Stimulated activated naive CD8-positive, alpha-beta T cell treated with anti-CD3 and anti-CD28 coated beads, Interleukin-15, amount 100 ng/mL, for 72 hours (primary cell): ENCODE measurements around the gene SMTN.
"Not testable (repeated sequence)": the region's sequence is repeated elsewhere in the genome, so short reads cannot be mapped to it uniquely, and the experiment has no call there.

Source experiments
- ATAC-seq: fragments of 150-1000 bp; cut with Tn5 transposase; 2 replicates; pipeline ENCODE4 v1.10.0; 2021; ENCODE audit warnings: mild to moderate bottlenecking, moderate library complexity
- DNase-seq, 2 donors: peaks; one replicate each; pipeline ENCODE4 v3.0.0; 2021 to 2022
- H3K27ac Mint-ChIP-seq, 2 donors: one replicate each; pipeline ENCODE4 v1.8.0; 2022; ENCODE audit warnings: mild to moderate bottlenecking in 2 of 2, mixed read lengths in 2 of 2, moderate library complexity in 2 of 2
- H3K27me3 Mint-ChIP-seq: one replicate; pipeline ENCODE4 v1.8.0; 2022; ENCODE audit warnings: mixed read lengths
- H3K4me1 Mint-ChIP-seq: one replicate; pipeline ENCODE4 v1.8.0; 2022; ENCODE audit warnings: mild to moderate bottlenecking, mixed read lengths
- H3K4me3 Mint-ChIP-seq, 2 donors: one replicate each; pipeline ENCODE4 v1.8.0; 2022; ENCODE audit warnings: mild to moderate bottlenecking in 2 of 2, mixed read lengths in 2 of 2, moderate library complexity in 1 of 2
- H3K9me3 Mint-ChIP-seq, 2 donors: one replicate each; pipeline ENCODE4 v1.8.0; 2022; ENCODE audit warnings: mixed read lengths in 2 of 2

SMTN gene

DNA sequence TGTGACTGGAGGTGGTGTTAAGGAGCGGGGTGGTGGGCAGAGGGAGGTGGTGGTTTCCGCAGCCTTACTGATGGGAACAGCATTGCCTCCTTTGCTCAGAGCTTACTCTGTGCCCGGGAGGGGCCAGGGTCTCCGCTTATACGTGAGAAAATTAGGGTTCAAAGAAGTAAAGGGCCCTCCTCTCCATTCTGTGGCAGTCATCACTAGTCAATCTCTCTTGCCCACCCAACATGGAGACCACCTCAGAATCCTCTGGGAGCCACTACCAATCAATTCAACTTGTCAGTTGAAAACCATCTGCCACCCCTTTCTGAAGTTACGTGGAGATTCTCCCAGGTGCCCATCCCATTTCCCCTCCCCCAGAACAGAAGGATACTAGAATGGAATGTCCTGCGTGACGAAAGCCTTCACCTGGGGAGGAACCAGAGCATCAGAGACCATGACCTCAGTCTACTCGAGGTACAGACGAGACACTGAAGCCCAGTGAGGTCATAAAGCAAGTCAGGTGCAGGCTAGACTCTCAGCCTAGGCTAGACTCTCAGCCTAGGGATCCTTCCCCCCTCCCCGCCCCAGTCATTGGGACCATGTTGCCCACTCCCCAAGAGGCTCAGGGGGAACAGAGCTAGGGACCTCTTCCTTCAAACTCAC is 24.3 kb downstream of the SMTN start:
- ATAC-seq (no peak), DNase-seq (no peak)
- H3K27me3 Mint-ChIP-seq = no peaks in the 10 kb centered on the region
- peaks cover 24% of the 10 kb centered on the region for H3K4me1 Mint-ChIP-seq
- no peaks in the 10 kb centered on the region for H3K9me3 Mint-ChIP-seq
- no peak overlapping the region for H3K27ac Mint-ChIP-seq
- no peak overlapping the region for H3K4me3 Mint-ChIP-seq

- Mint-ChIP-seq H3K9me3 (no peaks in the 10 kb centered on the region), H3K27me3 (no peaks in the 10 kb centered on the region), H3K27ac (peak overlapping the region in 1 of 2 donors; percentile 59), H3K4me3 (peak overlapping the region; percentile 84 to 94), H3K4me1 (peaks cover 24% of the 10 kb centered on the region)
- ATAC-seq (no peak), DNase-seq (no peak)
Measured at GRCh38 chr22:31106001-31106571, 25.0 kb downstream of the SMTN start.

- no peak for ATAC-seq
- Mint-ChIP-seq H3K4me3 (peak overlapping the region; percentile 84 to 94), H3K27ac (peak overlapping the region; percentile 76 to 94), H3K9me3 (no peaks in the 10 kb centered on the region), H3K4me1 (peaks cover 24% of the 10 kb centered on the region), H3K27me3 (no peaks in the 10 kb centered on the region)
- no peak for DNase-seq
Measured at GRCh38 chr22:31106731-31107177, 25.6 kb downstream of the SMTN start.

- peak; percentile 95 for ATAC-seq
- peak; percentile 84 to 92 for DNase-seq
- Mint-ChIP-seq H3K27ac (peak within 1 kb of the TSS; percentile 76 to 94), H3K4me3 (peak within 1 kb of the TSS; percentile 84 to 94), H3K9me3 (no peaks in the 10 kb centered on the region), H3K4me1 (peaks cover 24% of the 10 kb centered on the region), H3K27me3 (no peaks in the 10 kb centered on the region)
Measured at GRCh38 chr22:31107178-31107893, 26.2 kb downstream of the SMTN start, which contains the start of gene SELENOM. Gene SELENOM, minus strand, starts transcription at chr22:31107568. Its CDS starts 63 bp downstream, at chr22:31107505.

- H3K9me3 Mint-ChIP-seq = no peaks in the 10 kb centered on the region
Measured at GRCh38 chr22:31107894-31108218, 26.7 kb downstream of the SMTN start.

DNA sequence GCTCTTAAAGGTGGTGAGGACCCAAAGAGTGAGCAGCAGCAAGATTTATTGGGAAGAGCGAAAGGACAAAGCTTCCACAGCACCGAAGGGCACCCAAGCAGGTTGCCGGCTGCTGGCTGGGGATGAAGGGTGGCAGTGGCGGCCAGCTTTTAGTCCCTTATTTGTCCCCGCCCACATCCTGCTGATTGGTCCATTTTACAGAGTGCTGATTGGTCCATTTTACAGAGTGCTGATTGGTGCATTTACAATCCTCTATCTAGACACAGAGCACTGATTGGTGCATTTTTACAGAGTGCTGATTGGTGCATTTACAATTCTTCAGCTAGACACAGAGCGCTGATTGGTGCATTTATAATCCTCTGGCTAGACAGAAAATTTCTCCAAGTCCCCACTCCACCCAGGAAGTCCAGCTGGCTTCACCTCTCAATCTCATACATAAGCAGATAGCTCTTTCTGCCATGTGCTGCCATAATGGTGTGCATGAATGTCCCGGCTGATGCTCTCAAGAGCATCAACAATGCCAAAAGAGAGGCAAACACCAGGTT is 31.5 kb downstream of the SMTN start:
- not testable (repeated sequence) for H3K27me3 Mint-ChIP-seq, H3K4me3 Mint-ChIP-seq, ATAC-seq, DNase-seq, H3K27ac Mint-ChIP-seq, H3K9me3 Mint-ChIP-seq, H3K4me1 Mint-ChIP-seq

More at GRCh38 chr22:31107894-31108218, 26.7 kb downstream of the SMTN start:
- DNase-seq = no peak
- peak; percentile 47 for ATAC-seq
- H3K4me1 Mint-ChIP-seq = peaks cover 24% of the 10 kb centered on the region
- H3K27ac Mint-ChIP-seq = peak overlapping the region; percentile 8 to 86
- peak overlapping the region; percentile 84 to 94 for H3K4me3 Mint-ChIP-seq
- no peaks in the 10 kb centered on the region for H3K27me3 Mint-ChIP-seq

DNA sequence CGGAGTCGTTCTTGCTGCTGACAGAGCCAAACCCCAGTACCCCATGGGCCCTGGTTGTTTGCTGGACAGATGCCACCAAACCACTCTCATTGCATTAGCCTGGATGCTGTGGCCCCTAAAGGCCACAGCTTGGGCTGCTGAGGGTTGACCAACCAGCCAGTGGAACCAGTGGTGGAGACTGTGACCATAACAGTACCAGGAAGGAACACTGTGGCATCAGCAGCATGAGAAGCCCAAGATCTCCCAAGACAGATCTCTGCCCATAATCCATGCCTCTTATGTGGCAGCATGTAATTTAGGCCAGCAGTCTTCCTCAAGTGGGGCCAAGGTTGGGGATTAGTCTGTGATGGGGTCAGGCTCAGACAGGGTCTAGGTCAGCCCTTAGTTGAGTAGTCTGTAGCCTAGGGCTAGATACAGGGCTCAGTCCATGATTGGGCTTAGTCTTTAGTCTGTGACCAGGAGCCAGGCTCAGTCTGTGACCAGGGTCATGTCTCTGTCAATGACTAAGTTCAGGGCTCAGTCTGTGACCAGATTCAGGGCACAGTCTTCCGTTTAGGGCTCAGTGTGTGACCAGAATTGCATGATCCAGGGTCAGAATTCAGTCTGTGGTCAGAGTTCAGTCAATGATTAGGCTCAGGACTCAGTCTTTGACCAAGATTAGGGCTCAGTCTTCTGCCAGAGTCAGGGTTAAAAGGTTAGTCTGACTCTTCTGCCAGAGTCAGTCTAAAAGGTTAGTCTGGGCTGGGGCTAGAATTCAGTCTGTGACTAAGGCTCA is 37.1 kb downstream of the SMTN start:
- no peak for DNase-seq
- Mint-ChIP-seq H3K4me3 (no peak overlapping the region), H3K4me1 (no peaks in the 10 kb centered on the region), H3K9me3 (no peaks in the 10 kb centered on the region), H3K27ac (peak overlapping the region in 1 of 2 donors; percentile 30), H3K27me3 (no peaks in the 10 kb centered on the region)
- no peak for ATAC-seq

DNA sequence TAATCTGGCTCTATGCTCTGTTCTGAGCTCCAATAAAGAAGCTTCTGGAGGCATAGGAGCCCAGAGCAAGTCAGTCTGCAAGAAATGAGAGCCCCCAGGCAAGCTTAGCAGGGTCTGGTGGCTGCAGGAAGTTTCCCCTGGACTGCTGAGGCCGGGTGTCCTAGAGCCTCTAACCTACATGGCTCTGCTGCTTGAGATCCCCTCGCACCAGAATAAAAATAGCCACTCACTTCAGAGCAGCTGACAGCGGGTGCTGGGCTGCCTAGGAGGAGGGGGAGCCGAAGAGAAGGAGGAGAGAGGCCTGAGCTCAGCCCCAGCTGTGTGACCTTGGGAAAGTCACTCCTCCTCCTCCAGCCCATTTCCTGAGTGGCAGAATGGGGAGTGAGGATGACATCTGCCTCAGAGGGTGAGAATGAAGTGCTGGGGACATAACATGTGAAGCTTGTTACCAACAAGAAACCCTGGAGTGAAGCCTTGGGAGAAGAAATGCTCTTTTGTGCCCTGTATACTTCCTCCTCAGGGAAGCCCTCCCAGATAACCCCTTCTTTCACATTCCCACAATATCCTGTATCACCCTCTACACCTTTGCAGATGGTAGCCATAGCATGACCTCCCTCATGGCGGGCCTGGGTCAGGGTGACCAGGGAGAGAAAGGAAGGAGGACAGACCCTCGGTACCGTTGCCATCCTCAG is 38.1 kb downstream of the SMTN start:
- no peak overlapping the region for H3K4me3 Mint-ChIP-seq
- H3K27ac Mint-ChIP-seq = no peak overlapping the region
- no peak for ATAC-seq
- no peaks in the 10 kb centered on the region for H3K4me1 Mint-ChIP-seq
- H3K27me3 Mint-ChIP-seq = no peaks in the 10 kb centered on the region
- DNase-seq = no peak
- H3K9me3 Mint-ChIP-seq = no peaks in the 10 kb centered on the region

GRCh38 chr22:31120230-31120629 is 39.1 kb downstream of the SMTN start:
- H3K27ac Mint-ChIP-seq = no peak overlapping the region
- H3K4me3 Mint-ChIP-seq = no peak overlapping the region
- DNase-seq (no peak), ATAC-seq (no peak)
- no peaks in the 10 kb centered on the region for H3K27me3 Mint-ChIP-seq
- no peaks in the 10 kb centered on the region for H3K9me3 Mint-ChIP-seq
- no peaks in the 10 kb centered on the region for H3K4me1 Mint-ChIP-seq

GRCh38 chr22:31120642-31121041 is 39.5 kb downstream of the SMTN start:
- no peaks in the 10 kb centered on the region for H3K9me3 Mint-ChIP-seq
- no peak overlapping the region for H3K4me3 Mint-ChIP-seq
- DNase-seq (no peak), ATAC-seq (no peak)
- no peaks in the 10 kb centered on the region for H3K27me3 Mint-ChIP-seq
- H3K4me1 Mint-ChIP-seq = no peaks in the 10 kb centered on the region
- no peak overlapping the region for H3K27ac Mint-ChIP-seq

DNA sequence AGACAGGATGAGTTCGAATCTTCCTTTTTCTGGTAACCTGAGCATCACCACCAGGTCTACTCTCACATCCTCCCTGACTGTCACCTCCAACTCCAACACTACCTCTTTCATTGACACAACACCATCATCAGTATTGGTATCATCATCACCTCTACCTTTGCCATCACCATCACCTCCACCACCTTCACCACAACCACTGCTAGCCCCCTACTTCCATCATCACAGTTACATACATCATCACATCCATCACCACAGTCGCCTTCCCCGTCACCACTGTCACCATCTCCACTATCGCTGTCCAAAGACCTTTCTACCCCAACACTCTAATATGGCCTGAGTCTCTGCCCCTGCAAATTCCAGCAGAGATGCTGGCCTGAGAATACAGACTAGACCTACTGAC is 40.3 kb downstream of the SMTN start:
- ATAC-seq (no peak), DNase-seq (no peak)
- Mint-ChIP-seq H3K4me1 (no peaks in the 10 kb centered on the region), H3K27me3 (no peaks in the 10 kb centered on the region), H3K4me3 (no peak overlapping the region), H3K27ac (no peak overlapping the region), H3K9me3 (no peaks in the 10 kb centered on the region)

GRCh38 chr22:31122196-31122531 is 41.0 kb downstream of the SMTN start:
- Mint-ChIP-seq H3K4me1 (peaks cover 2% of the 10 kb centered on the region), H3K27ac (peak overlapping the region; percentile 14 to 42), H3K9me3 (no peaks in the 10 kb centered on the region), H3K27me3 (no peaks in the 10 kb centered on the region), H3K4me3 (no peak overlapping the region)
- DNase-seq (no peak), ATAC-seq (no peak)

DNA sequence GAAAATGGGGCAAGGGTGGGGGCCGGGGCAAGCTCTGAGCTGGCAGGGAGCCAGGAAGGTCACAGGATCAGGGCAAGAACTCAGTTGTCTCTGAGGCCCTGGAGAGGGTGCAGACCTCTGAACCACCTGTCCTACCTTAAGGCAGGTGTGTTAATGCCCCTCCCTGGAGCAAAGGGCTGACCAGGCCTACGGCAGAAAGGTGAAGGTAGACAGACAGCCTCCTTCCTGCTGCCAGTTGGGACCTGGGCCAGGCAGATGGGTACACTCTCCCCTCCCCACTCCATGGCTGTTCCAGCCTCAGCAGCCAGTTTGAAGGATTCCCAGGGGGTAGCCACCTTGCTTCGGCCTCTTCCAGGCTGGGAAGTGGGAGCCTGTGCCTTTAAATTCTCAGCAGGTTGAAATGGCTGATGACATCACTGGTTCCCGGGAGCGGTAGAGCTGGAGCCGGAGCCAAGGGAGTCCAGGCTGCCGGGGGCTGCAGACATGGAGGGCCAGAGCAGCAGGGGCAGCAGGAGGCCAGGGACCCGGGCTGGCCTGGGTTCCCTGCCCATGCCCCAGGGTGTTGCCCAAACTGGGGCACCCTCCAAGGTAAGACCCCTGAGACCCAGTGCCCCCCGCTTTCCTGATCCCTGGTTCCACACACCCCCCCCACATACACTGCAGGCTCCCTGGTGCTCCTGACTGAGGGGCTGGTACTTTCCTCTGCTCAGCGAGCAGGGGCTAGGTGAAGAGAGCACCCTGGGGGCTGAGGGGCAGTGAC is 41.6 kb downstream of the SMTN start, which contains the start of gene INPP5J:
INPP5J (plus strand) TSS at position 435 of the 760 bp plus-strand sequence; CDS start at position 484, 49 bp downstream.
- no peaks in the 10 kb centered on the region for H3K27me3 Mint-ChIP-seq
- ATAC-seq (no peak), DNase-seq (no peak)
- peak within 1 kb of the TSS; percentile 14 to 42 for H3K27ac Mint-ChIP-seq
- no peak within 1 kb of the TSS for H3K4me3 Mint-ChIP-seq
- H3K4me1 Mint-ChIP-seq = peaks cover 6% of the 10 kb centered on the region
- no peaks in the 10 kb centered on the region for H3K9me3 Mint-ChIP-seq

DNA sequence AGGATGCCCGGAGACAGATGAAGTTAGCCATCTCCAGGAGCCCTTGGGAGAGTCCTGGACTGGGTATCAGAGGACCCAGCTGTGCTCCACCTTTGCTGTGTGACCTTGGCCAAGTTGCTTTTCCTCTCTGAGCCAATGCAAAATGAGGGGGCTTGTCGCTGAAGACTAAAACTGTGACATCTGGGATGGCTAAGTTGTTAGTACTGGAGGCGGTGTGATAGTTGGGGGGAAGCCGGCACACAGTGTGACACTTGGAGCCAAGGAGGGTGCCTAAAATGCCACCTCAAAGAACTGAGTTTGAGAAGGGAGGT is 42.1 kb downstream of the SMTN start:
- no peak for ATAC-seq

More for the DNA sequence above, 42.1 kb downstream of the SMTN start:
- no peak overlapping the region for H3K4me3 Mint-ChIP-seq
- peak overlapping the region in 1 of 2 donors; percentile 27 for H3K27ac Mint-ChIP-seq
- H3K9me3 Mint-ChIP-seq = no peaks in the 10 kb centered on the region
- peaks cover 6% of the 10 kb centered on the region for H3K4me1 Mint-ChIP-seq
- no peaks in the 10 kb centered on the region for H3K27me3 Mint-ChIP-seq
- no peak for DNase-seq
